Lower leg skin (tissue), 3 donors: ENCODE measurements around the gene CTIF.

ENCODE experiments used
- CTCF ChIP-seq, 3 donors: fragments of 450-650 bp; IDR thresholded peaks; one replicate each; pipeline ENCODE4 v1.5.1; 2016; ENCODE audit warnings: antibody characterized with exemption in 3 of 3, mild to moderate bottlenecking in 3 of 3, moderate library complexity in 2 of 3
- POLR2A ChIP-seq, 2 donors: fragments of 450-650 bp; IDR thresholded peaks; one replicate each; pipeline ENCODE4 v1.6.1; 2016 to 2017; ENCODE audit warnings: antibody characterized with exemption in 2 of 2, mild to moderate bottlenecking in 1 of 2, moderate library complexity in 1 of 2

- no peak for TF ChIP-seq CTCF (IDR thresholded peaks at IDR 0.05)
- no peak for TF ChIP-seq POLR2A (IDR thresholded peaks at IDR 0.05)
Measured at GRCh38 chr18:48736321-48737260, 197.8 kb downstream of the CTIF start.
